Cerebellar cortex (tissue), 1 donor: ENCODE data around the gene PTPRQ.
"Not testable (repeated sequence)": the region's sequence is repeated elsewhere in the genome, so short reads cannot be mapped to it uniquely, and the experiment has no call there.

ENCODE experiments used
- DNase-seq: peaks from one replicate; pipeline ENCODE4 v3.0.0-alpha.2; 2015; ENCODE audit warnings: low spot score

The PTPRQ gene, protein sequence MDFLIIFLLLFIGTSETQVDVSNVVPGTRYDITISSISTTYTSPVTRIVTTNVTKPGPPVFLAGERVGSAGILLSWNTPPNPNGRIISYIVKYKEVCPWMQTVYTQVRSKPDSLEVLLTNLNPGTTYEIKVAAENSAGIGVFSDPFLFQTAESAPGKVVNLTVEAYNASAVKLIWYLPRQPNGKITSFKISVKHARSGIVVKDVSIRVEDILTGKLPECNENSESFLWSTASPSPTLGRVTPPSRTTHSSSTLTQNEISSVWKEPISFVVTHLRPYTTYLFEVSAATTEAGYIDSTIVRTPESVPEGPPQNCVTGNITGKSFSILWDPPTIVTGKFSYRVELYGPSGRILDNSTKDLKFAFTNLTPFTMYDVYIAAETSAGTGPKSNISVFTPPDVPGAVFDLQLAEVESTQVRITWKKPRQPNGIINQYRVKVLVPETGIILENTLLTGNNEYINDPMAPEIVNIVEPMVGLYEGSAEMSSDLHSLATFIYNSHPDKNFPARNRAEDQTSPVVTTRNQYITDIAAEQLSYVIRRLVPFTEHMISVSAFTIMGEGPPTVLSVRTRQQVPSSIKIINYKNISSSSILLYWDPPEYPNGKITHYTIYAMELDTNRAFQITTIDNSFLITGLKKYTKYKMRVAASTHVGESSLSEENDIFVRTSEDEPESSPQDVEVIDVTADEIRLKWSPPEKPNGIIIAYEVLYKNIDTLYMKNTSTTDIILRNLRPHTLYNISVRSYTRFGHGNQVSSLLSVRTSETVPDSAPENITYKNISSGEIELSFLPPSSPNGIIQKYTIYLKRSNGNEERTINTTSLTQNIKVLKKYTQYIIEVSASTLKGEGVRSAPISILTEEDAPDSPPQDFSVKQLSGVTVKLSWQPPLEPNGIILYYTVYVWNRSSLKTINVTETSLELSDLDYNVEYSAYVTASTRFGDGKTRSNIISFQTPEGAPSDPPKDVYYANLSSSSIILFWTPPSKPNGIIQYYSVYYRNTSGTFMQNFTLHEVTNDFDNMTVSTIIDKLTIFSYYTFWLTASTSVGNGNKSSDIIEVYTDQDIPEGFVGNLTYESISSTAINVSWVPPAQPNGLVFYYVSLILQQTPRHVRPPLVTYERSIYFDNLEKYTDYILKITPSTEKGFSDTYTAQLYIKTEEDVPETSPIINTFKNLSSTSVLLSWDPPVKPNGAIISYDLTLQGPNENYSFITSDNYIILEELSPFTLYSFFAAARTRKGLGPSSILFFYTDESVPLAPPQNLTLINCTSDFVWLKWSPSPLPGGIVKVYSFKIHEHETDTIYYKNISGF (N-terminal part only)

DNA sequence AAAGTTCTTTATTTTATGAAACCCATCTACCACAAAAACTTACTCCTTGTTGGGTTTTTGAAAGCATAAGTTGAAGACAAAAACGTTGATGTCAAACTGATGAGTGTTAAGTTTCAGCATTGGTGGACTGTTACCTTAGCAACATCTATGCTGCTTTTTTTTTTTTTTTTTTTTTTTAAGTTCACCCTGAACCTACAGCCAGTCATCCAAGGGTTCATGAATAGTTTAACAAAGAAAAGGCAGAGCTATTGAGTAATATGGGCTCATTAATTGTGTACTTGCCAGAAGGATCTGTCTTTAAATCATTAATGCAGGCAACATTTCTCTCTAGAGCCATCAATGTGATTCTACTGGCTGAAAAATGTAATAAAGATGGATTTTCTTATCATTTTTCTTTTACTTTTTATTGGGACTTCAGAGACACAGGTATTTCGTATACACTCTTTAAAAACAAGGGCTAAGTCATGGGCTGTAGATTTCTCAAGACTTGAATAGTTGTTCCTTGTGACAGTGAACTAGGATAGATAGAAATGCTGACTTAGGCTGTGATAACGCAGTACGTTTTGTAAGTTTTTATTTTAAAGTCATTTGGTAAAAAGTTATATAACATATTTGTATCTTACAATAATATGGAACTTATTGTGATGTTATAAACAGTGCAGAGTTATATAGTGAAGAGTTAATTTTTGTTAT is at the start of gene PTPRQ:
Gene PTPRQ (plus strand): TSS at position 262 of the 693 bp plus-strand sequence. CDS start 111 bp downstream, at position 373.
- DNase-seq, result no peak

- peak; percentile 14 for DNase-seq
Measured at GRCh38 chr12:80400571-80400991, 43.5 kb upstream of the PTPRQ start.

GRCh38 chr12:80401191-80401590 is 42.8 kb upstream of the PTPRQ start:
- DNase-seq, result no peak

GRCh38 chr12:80404629-80405028 is 39.4 kb upstream of the PTPRQ start:
- no peak for DNase-seq

- DNase-seq, result no peak
Measured at GRCh38 chr12:80406253-80406652, 37.8 kb upstream of the PTPRQ start.

- DNase-seq, result no peak
Measured at GRCh38 chr12:80411787-80412186, 32.2 kb upstream of the PTPRQ start.

DNA sequence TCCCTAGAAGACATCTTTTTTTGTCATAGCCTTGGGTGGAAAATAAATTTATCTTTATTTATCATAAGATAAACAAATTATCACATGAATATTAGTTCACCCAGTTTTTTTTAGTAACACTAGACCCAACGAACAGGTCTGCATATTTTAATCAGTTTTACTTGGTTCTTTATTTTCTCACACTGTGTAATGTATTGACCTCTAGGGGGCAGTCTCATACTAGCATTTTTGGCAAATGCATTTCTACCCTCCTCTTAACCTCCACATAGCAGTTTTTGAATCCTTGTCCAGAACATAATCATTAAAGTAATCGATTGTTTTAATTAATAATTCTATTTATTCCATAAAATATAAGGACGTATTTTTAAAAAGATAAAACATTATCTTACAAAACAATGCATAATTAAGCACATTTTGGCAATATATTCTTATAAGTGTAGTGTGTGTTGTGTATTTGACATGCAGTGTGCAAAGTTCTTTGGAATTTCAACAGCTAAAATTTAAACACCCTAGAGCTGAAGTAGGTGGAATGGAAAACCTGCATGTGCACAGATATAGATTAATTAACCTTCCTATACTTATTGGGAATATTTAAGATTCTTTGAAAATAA is 31.6 kb upstream of the PTPRQ start:
- DNase-seq, result peak; percentile 69

DNA sequence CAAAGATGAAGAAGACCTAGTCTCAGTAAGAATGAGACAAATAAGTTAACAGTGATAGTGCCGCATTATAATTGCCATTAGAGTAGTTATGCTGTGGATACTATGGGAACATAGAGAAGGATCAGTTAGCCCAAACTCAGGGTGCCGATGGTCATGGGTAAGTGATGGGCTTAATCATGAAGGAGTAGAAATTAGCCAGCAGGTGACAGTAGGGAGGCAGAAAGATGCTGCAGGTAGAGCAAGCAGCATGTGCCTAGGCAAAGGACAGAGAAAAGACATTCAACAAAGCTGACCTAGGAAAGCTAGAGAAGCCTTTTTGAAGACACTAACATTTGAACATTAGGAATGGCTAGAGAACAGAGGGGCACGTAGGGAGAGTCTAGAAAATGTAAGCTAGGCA is 30.6 kb upstream of the PTPRQ start:
- no peak for DNase-seq

- no peak for DNase-seq
Measured at GRCh38 chr12:80415466-80415865, 28.6 kb upstream of the PTPRQ start.

DNA sequence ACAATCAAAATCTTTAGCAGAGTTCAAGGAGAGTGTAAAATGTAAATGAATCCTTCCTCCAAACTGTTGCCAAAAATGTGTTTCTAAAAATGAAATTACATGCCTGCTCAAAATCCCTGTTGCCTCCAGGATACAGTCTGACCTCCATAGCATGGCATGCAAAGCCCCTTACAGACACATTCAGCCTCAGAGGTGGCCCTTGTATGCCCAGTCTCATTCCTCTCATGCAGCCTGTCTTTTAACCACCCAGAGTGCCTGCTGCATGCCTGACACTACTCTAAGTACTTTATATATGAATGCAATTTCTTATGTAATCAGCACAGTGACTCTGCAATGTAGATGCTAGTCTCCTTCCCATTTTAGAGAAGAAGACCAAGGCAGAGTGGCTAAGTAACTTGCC is 24.4 kb upstream of the PTPRQ start:
- peak; percentile 6 for DNase-seq

GRCh38 chr12:80420075-80420474 is 24.0 kb upstream of the PTPRQ start:
- no peak for DNase-seq

DNA sequence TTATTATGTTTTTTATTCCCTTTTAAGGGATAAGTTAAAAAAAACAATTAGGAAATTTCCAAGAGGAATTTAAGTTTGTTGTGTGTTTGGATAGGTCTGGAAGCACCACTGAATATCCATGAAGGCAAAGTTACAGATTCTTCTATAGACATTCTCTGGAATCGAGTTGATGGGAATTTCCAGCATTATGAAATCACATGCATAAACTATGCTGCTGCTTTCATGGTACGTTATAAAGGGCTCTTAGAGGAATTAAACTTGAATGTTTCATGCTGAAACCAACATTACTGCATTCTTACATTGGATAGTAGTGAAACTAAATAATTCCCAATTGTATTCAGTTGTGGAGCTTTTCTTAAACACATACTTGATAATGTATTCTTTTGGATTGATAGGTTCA is 21.5 kb upstream of the PTPRQ start:
- DNase-seq, result no peak

GRCh38 chr12:80432061-80432460 is 12.0 kb upstream of the PTPRQ start:
- DNase-seq, result no peak

- DNase-seq, result no peak
Measured at GRCh38 chr12:80441921-80442320, 2.1 kb upstream of the PTPRQ start.

- DNase-seq, result no peak
Measured at GRCh38 chr12:80442426-80443222, 1.4 kb upstream of the PTPRQ start.

DNA sequence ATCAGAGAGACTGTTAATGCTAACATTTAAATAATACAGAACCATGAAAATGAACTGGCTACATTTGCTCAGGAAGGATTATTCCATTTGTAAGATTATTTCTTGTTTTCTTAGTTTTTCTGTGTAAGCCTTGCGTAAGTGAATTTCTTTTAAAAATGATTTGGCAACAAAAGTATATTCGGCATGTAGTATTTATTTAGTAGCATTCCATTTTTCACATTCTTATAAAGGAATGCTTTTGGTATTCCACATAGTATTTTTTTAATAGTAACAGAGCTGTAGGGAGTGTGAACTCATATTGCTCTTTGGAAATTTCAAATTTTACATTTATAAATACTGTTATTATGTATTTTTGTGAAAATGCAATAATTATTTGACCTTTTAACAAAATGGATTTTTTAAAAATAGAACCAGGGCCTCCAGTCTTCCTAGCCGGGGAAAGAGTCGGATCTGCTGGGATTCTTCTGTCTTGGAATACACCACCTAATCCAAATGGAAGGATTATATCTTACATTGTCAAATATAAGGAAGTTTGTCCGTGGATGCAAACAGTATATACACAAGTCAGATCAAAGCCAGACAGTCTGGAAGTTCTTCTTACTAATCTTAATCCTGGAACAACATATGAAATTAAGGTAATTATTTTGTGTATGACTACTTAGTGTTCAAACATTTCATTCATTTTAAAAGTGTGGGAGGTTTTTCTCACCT is 1.2 kb downstream of the PTPRQ start:
- no peak for DNase-seq

DNA sequence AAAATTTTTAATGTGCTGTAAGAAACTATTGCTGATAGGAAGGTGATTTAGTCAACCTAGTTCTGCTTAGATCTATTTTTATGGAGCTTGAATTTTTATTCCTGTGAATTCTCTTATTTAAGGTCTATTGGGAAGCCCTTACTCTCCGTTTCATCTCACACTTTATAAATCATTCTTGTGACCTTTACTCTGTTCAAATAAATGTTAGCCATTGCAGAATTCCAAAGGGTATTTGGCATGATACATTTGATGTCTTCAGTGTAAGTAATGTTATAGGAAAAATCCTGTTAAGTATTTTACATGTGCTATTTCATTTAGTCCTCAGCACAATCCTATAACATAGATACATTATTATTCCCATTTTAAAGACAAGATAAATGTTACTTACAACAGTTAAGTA is 12.5 kb downstream of the PTPRQ start:
- no peak for DNase-seq

GRCh38 chr12:80460972-80461371 is 16.9 kb downstream of the PTPRQ start:
- no peak for DNase-seq

DNA sequence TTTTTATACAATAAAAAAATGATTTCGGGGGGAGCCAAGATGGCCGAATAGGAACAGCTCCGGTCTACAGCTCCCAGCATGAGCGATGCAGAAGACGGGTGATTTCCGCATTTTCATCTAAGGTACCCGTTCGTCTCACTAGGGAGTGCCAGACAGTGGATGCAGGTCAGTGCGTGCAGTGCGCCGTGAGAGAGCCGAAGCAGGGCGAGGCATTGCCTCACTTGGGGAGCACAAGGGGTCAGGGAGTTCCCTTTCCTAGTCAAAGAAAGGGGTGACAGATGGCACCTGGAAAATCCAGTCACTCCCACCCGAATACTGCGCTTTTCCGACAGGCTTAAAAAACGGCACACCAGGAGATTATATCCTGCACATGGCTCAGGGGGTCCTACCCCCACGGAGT is 17.8 kb downstream of the PTPRQ start:
- DNase-seq, result not testable (repeated sequence)

GRCh38 chr12:80469681-80470080 is 25.6 kb downstream of the PTPRQ start:
- DNase-seq, result no peak
